Endometrial microvascular endothelial cells (primary cell): ENCODE data around the gene RASSF10. TPM values are rescaled to one million over a fixed set of nuclear protein-coding genes. Genes with fewer than 3 reads are reported as not detected.

Source experiments
- in situ Hi-C: cut with HindIII; loops from 2 replicates; pipeline ENCODE4 v1.10.0; 2017; ENCODE audit warnings: low sequenced_read_pairs, low pct_unique_long_range_greater_than_20kb; ENCODE audit errors: inconsistent ontology term
- total RNA-seq: library from RNA; depleted of rRNA; stranded (reverse); fragments of >200 nt; gene quantifications from one replicate; pipeline ENCODE4 v1.2.3, GENCODE V29; 2015; ENCODE audit errors: inconsistent ontology term

The RASSF10 gene
- total RNA-seq, 1 donor from 2014 or later, result not detected

DNA sequence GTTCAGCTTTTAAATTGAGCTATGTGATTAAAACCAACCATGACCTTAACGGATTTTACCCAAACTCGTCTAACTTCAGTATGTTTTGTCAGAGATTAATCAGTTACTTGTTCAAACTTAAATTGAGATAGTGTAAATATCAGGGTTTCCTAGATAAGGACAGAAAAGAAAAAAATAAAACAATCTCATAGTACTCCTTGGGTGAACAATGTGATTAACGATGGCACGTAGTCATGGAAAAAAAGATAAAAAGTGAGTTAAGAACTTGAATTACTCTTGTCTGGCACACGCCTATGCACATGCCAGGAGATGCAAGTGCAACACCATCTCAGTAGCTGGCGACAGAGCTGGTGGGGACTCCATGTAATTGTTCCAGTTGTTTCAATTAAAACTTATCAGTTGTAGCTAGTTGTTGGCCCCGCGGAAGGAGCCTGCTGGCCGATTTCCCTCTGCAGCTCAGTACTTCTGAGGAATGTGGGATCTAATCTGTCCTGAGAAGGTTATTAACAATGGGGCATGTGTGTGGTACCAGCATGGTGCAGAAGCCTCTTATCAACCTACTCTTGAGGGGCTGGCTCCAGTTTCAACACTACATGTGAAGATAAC lies 3.0 kb downstream of the RASSF10 start:
- in situ Hi-C loops, result no loop called here

- in situ Hi-C loops, result no loop called here
Observed at GRCh38 chr11:13013054-13013488, 4.0 kb downstream of the RASSF10 start.

- in situ Hi-C loops, result no loop called here
Observed at GRCh38 chr11:13015753-13016152, 6.6 kb downstream of the RASSF10 start.

GRCh38 chr11:13016415-13016814 lies 7.3 kb downstream of the RASSF10 start:
- in situ Hi-C loops, result no loop called here

GRCh38 chr11:13019313-13019712 lies 10.2 kb downstream of the RASSF10 start:
- in situ Hi-C loops, result no loop called here

DNA sequence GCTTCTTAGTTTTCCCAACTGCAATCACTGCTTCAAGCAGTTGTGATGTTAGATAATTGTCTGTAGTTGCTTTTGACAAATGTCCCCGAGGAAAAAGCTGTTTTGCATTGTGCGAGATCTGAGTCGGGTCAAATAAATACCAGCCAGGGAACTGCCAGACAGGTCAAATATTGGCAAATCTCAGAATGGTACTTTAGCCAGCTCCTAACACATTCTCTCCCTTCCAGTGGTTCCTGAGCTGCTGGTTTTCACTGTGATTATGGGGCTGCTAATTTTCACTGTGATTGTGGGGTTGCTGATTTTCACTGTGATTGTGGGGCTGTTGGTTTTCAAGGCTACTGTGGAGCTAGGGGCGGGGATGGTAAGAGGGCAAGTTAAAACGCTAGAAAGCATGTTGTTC lies 14.3 kb downstream of the RASSF10 start:
- in situ Hi-C loops, result no loop called here

GRCh38 chr11:13026722-13027121 lies 17.6 kb downstream of the RASSF10 start:
- in situ Hi-C loops, result no loop called here

DNA sequence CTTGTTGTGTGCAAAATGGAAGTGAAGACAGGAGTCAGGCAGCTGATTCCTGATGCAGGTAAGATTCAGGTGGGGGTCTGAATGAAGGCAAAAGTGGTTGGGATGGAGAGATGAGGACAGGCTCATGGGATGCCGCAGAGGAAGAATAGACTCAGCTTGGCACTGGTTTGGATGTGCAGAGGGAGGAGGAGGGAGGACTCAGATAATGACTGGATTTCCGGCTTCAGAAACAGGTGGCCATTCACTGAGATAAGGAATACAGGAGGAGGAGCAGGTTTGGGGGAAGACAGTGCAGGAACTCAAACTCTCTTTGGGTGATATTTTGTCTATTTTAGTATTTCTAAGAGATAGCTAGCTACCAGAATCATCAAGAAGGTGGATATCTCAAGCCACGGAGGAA lies 19.2 kb downstream of the RASSF10 start:
- in situ Hi-C loops, result no loop called here

DNA sequence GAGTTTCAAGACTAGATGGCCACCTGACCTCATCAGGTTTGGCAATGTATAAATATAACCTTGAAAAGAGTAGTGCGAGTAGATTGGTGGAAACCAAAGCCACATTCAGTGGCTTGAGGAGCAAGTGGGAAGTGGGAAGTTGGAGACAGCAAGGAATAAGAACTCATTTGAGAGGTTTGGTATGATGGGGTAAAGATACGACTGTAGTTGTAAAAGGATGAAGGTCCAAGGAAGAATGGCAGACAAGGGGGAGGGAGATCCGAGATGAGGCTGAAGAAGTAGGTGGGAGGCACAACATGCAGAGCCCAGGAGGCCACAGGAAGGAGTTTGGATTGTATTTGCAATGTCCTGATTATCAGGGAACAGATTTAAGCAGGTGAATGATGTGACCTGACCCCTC lies 20.8 kb downstream of the RASSF10 start:
- in situ Hi-C loops, result no loop called here

GRCh38 chr11:13030857-13031256 lies 21.7 kb downstream of the RASSF10 start:
- in situ Hi-C loops, result no loop called here

DNA sequence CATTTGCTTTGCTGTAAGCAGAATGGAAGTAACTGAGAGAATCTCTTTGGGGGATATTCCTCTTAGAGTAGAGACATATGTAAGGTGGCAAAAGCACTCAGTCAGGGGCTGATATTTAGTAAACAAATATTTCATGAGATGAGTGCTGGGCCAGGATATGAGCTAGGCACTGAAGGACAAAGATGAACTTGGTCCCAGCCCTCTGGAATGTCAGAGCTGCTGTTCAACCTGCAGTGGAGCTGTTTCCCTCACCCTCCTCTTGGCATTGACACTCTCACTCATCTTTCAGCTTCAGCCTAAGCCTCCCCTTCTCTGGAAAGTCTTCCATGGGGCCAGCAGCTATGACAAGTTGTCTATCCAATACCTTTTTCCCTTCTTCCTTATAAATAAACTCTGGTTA lies 22.2 kb downstream of the RASSF10 start:
- in situ Hi-C loops, result no loop called here

- in situ Hi-C loops, result no loop called here
Observed at GRCh38 chr11:13033760-13034533, 24.8 kb downstream of the RASSF10 start.

- in situ Hi-C loops, result no loop called here
Observed at GRCh38 chr11:13035711-13036110, 26.6 kb downstream of the RASSF10 start.

- in situ Hi-C loops, result no loop called here
Observed at GRCh38 chr11:13036235-13036634, 27.1 kb downstream of the RASSF10 start.

DNA sequence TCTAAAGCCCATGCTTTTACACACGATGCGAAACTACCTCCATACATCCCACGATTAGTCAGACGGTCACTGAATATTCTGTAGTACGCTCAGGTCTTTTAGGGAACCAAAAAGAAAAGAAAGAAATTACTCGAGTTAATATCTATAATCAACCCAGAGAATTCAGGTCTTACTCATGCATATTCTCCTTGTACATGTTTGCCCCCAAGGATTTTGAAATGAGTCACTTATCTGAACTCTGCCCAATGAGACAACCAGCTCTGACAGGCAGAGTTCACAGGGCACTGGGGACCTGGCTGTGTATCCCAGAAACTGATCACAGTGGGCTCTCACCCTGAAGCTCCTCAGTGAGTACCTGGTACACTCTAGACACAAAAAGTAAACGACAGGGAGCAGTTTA lies 29.2 kb downstream of the RASSF10 start:
- in situ Hi-C loops, result no loop called here

- in situ Hi-C loops, result no loop called here
Observed at GRCh38 chr11:13039126-13039525, 30.0 kb downstream of the RASSF10 start.

DNA sequence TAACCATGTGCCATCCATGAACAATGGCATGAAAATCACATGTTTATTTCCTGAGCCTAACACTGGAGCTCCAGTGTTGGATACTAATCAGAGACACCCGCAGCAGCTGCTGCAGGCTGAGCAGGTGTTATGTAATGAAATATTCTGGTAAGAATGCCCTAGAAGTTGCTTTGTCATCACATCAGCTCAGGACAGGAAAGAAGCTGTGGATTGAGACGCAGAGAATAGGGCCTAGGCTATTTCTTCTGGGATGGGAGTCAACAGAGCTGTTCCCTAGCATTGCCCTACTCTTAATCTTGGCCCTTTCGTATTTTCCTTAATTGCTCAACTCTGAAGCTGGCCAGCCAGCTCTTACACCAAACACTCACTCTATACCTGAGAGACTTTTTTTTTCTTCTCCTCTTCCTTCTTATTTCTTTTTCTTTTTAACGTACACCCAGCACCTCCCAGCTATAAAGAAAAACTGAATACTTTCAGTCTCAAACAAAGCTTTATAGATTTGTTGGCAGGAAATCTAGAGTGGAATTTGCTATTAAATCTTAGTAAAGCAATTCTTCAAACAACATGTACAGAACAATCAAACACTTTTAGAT lies 31.9 kb downstream of the RASSF10 start:
- in situ Hi-C loops, result no loop called here

- in situ Hi-C loops, result no loop called here
Observed at GRCh38 chr11:13042873-13043342, 33.8 kb downstream of the RASSF10 start.

- in situ Hi-C loops, result no loop called here
Observed at GRCh38 chr11:13043912-13044628, 35.0 kb downstream of the RASSF10 start.
